Brain microvascular endothelial cell (primary cell): ENCODE data around the gene RNF38.

ENCODE experiments used
- DNase-seq: peaks from one replicate; pipeline ENCODE4 v3.0.0-alpha.2; 2020
- H3K27ac ChIP-seq: fragments of 250-450 bp; sonication (Bioruptor Pico); 2 replicates; pipeline ENCODE4 v1.5.1; 2020; ENCODE audit warnings: mild to moderate bottlenecking, moderate library complexity
- H3K27me3 ChIP-seq: fragments of 250-450 bp; sonication (Bioruptor Pico); replicated peaks from 2 replicates; pipeline ENCODE4 v1.5.1; 2020; ENCODE audit warnings: mild to moderate bottlenecking
- H3K36me3 ChIP-seq: fragments of 250-450 bp; sonication (Bioruptor Pico); replicated peaks from 2 replicates; pipeline ENCODE4 v1.5.1; 2020; ENCODE audit warnings: mild to moderate bottlenecking
- H3K4me3 ChIP-seq: 2 replicates; pipeline ENCODE4 v1.5.1; 2011; ENCODE audit warnings: low read depth, mild to moderate bottlenecking, control low read depth, low read length, moderate library complexity
- CTCF ChIP-seq: IDR thresholded peaks from 2 replicates; pipeline ENCODE4 v1.5.1; 2011; ENCODE audit warnings: low read depth, mild to moderate bottlenecking, moderate library complexity, low read length, control low read depth, inconsistent platforms; ENCODE audit errors: missing control alignments
- in situ Hi-C: cut with HindIII; loops from 2 replicates; pipeline ENCODE4 v1.10.0; 2017; ENCODE audit warnings: low sequenced_read_pairs, low pct_ligation_motif_present

The RNF38 gene

GRCh38 chr9:36337865-36338264 lies 62.2 kb downstream of the RNF38 start:
- DNase-seq = no peak
- H3K4me3 ChIP-seq = no peak overlapping the region
- H3K27ac ChIP-seq = no peak overlapping the region
- TF ChIP-seq CTCF = no peak
- peaks cover 28% of the 10 kb centered on the region for H3K36me3 ChIP-seq
- in situ Hi-C loops = no loop called here
- no peaks in the 10 kb centered on the region for H3K27me3 ChIP-seq

GRCh38 chr9:36337002-36337401 lies 63.1 kb downstream of the RNF38 start:
- Histone ChIP-seq H3K36me3 (peaks cover 26% of the 10 kb centered on the region), H3K27me3 (no peaks in the 10 kb centered on the region), H3K27ac (no peak overlapping the region), H3K4me3 (no peak overlapping the region)
- no peak for TF ChIP-seq CTCF
- DNase-seq = no peak
- in situ Hi-C loops = no loop called here

- TF ChIP-seq CTCF = no peak
- no peak for DNase-seq
- H3K27ac ChIP-seq = no peak overlapping the region
- no peaks in the 10 kb centered on the region for H3K27me3 ChIP-seq
- in situ Hi-C loops = no loop called here
- peaks cover 24% of the 10 kb centered on the region for H3K36me3 ChIP-seq
- no peak overlapping the region for H3K4me3 ChIP-seq
Observed at GRCh38 chr9:36336131-36336907, 63.8 kb downstream of the RNF38 start.

DNA sequence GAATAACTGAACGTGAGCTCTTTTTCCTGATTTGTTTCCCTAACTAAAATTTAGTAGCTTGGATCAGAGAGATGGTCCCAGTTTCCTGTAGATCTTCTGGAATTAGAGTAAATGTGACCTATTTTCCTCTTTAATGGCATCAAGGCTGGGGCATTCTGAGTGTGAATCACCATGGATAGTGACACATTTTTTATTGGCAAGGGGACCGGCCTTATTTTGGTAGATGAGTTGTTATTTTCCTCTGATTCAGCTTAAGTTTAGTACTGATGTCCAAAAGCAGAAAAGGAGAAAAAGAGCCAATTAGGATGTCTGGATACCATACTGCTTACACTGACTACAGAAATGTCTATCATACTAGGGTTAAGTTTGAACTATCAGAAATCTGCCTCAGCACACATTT lies 68.1 kb downstream of the RNF38 start:
- DNase-seq = no peak
- H3K36me3 ChIP-seq = peaks cover 1% of the 10 kb centered on the region
- H3K27me3 ChIP-seq = no peaks in the 10 kb centered on the region
- no peak overlapping the region for H3K27ac ChIP-seq
- TF ChIP-seq CTCF = no peak
- H3K4me3 ChIP-seq = no peak overlapping the region
- in situ Hi-C loops = no loop called here

- H3K27ac ChIP-seq = no peak overlapping the region
Observed at GRCh38 chr9:36328798-36329411, 71.2 kb downstream of the RNF38 start.

More at GRCh38 chr9:36328798-36329411, 71.2 kb downstream of the RNF38 start:
- H3K4me3 ChIP-seq = no peak overlapping the region
- TF ChIP-seq CTCF = peak; percentile 59
- no peaks in the 10 kb centered on the region for H3K27me3 ChIP-seq
- peak; percentile 67 for DNase-seq
- in situ Hi-C loops = no loop called here
- H3K36me3 ChIP-seq = no peaks in the 10 kb centered on the region
